H1 (cell line): ENCODE results near the gene FOXF1. TPM values are rescaled to one million over a fixed set of nuclear protein-coding genes. Genes with fewer than 3 reads are reported as not detected.

Experiments used
- SUZ12 ChIP-seq: fragments of 200-600 bp; sonication (generic); IDR thresholded peaks from 2 replicates; pipeline ENCODE4 v1.6.1; 2012; ENCODE audit warnings: mild to moderate bottlenecking, inconsistent platforms, low read length, moderate library complexity, mixed read lengths
- polyA plus RNA-seq, 7 experiments: library from polyadenylated mRNA; depleted of rRNA in 3 of 7; stranded (reverse) in 5 of 7; unstranded in 2 of 7; fragments of >200 nt in 5 of 7; fragments of 200-250 nt in 2 of 7; gene quantifications; 1 replicate in 5 of 7; 2 replicates in 1 of 7; 4 replicates in 1 of 7; pipeline versions ENCODE4 v1.2.1 to v1.2.3, GENCODE V29; 2011 to 2013; ENCODE audit warnings: missing spikeins in 2 of 7, mixed read lengths in 2 of 7
- total RNA-seq: library from RNA; stranded (reverse); fragmentation: NEBNext Ultra II Directional; extraction: Animal tissue kit (Norgen Biotek cat#: 25700); gene quantifications from 2 replicates; pipeline ENCODE4 v1.2.1, GENCODE V29; 2021

Gene FOXF1
- total and polyA plus RNA-seq, 2 of the 8 experiments (the other 6 are each of a cell fraction or from before 2014, with no cell fraction given) = 0.02 TPM; not detected in 1

GRCh38 chr16:86523166-86523740 is 12.9 kb downstream of the FOXF1 start (continued):
- no peak for TF ChIP-seq SUZ12
